WTC11 (cell line): ENCODE measurements around the gene TP73.

Source experiments
- CTCF ChIP-seq: fragments of 200-600 bp; IDR thresholded peaks from 2 replicates; pipeline ENCODE4 v1.8.0; 2022; ENCODE audit warnings: antibody characterized with exemption
- ETV6 ChIP-seq: sonication (generic); formaldehyde crosslinking; IDR thresholded peaks from 2 replicates; pipeline ENCODE4 v1.8.1; 2022; ENCODE audit warnings: mild to moderate bottlenecking, missing genetic modification reagents
- JUN ChIP-seq: sonication (generic); formaldehyde crosslinking; IDR thresholded peaks from 2 replicates; pipeline ENCODE4 v1.8.0; 2023; ENCODE audit warnings: mild to moderate bottlenecking, missing genetic modification reagents
- SP1 ChIP-seq: sonication (generic); formaldehyde crosslinking; conservative IDR thresholded peaks from 2 replicates; pipeline ENCODE4 v1.8.1; 2022; ENCODE audit warnings: missing genetic modification reagents
- TCF7 ChIP-seq: sonication (generic); formaldehyde crosslinking; IDR thresholded peaks from 2 replicates; pipeline ENCODE4 v1.8.0; 2022; ENCODE audit warnings: mild to moderate bottlenecking, low read depth, missing genetic modification reagents, moderate library complexity
- ZBTB21 ChIP-seq: sonication (generic); formaldehyde crosslinking; IDR thresholded peaks from 2 replicates; pipeline ENCODE4 v1.8.1; 2023; ENCODE audit warnings: mild to moderate bottlenecking, missing genetic modification reagents, borderline replicate concordance
- ZNF263 ChIP-seq: sonication (generic); formaldehyde crosslinking; IDR thresholded peaks from 2 replicates; pipeline ENCODE4 v1.8.1; 2022; ENCODE audit warnings: low read depth, mild to moderate bottlenecking, moderate library complexity, missing genetic modification reagents
- ZNF281 ChIP-seq: sonication (generic); formaldehyde crosslinking; IDR thresholded peaks from 2 replicates; pipeline ENCODE4 v1.8.0; 2023; ENCODE audit warnings: mild to moderate bottlenecking, missing genetic modification reagents
- TF ChIP-seq, protein P1 (sequence below): sonication (generic); formaldehyde crosslinking; IDR thresholded peaks from 2 replicates; pipeline ENCODE4 v1.8.0; 2022; ENCODE audit warnings: mild to moderate bottlenecking, missing genetic modification reagents
- TF ChIP-seq, protein P2 (sequence below): sonication (generic); formaldehyde crosslinking; IDR thresholded peaks from 2 replicates; pipeline ENCODE4 v1.8.1; 2023; ENCODE audit warnings: mild to moderate bottlenecking, missing genetic modification reagents, borderline replicate concordance
- TF ChIP-seq, protein P3 (sequence below): sonication (generic); formaldehyde crosslinking; conservative IDR thresholded peaks from 2 replicates; pipeline ENCODE4 v1.8.1; 2022; ENCODE audit warnings: mild to moderate bottlenecking, missing genetic modification reagents
- TF ChIP-seq, protein P4 (sequence below): sonication (generic); formaldehyde crosslinking; IDR thresholded peaks from 2 replicates; pipeline ENCODE4 v1.8.1; 2022; ENCODE audit warnings: missing genetic modification reagents, borderline replicate concordance
- TF ChIP-seq, protein P5 (sequence below): sonication (generic); formaldehyde crosslinking; IDR thresholded peaks from 2 replicates; pipeline ENCODE4 v1.8.1; 2022; ENCODE audit warnings: low read depth, missing genetic modification reagents, borderline replicate concordance
- TF ChIP-seq, protein P6 (sequence below): sonication (generic); formaldehyde crosslinking; IDR thresholded peaks from 2 replicates; pipeline ENCODE4 v1.8.1; 2022; ENCODE audit warnings: mild to moderate bottlenecking, missing genetic modification reagents, moderate library complexity, borderline replicate concordance

DNA sequence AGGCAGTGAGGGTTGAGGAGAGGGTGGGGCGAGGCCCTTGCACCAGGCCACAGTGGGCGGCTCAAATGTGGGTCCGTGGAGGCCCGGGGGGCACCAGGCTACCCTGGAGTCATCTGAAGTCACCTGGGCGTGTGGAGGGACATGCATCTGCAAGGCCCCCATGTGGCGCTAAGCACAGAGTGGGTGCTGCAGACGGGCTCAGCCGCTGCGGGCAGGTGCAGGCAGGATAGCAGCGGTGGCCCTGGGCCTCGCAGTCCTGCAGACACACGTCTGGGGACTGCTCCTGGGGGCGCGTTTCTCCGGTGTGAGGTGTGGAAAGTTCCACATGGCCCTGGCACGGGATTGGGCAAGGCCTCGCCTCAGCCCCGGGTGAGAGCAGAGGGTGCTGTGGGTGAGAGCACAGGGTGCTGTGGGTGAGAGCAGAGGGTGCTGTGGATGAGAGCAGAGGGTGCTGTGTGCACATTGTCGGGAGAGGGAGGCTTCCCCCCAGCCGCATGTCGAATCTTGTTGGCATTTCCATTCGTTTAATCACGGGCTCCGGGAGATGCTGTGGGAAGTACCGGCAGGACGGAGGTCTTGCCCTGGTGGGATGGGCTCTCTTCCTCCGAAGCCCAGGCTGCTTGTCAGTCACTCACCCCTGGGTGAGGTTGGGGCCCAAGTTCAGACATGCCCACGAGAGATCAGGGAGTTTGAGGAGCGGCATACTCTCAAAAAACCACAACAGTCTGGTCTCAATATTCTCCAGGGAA lies 46.5 kb downstream of the TP73 start:
- TF ChIP-seq CTCF (no peak), ZBTB21 (CRISPR knock-in tag) (no peak), ETV6 (CRISPR knock-in tag) (no peak), ZNF263 (no peak), SP1 (CRISPR knock-in tag) (no peak), ZNF281 (CRISPR knock-in tag) (no peak), JUN (CRISPR knock-in tag) (no peak), TCF7 (CRISPR knock-in tag) (no peak)
- TF ChIP-seq, protein P1, sequence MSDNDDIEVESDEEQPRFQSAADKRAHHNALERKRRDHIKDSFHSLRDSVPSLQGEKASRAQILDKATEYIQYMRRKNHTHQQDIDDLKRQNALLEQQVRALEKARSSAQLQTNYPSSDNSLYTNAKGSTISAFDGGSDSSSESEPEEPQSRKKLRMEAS (CRISPR knock-in tag): no peak
- TF ChIP-seq, protein P2, sequence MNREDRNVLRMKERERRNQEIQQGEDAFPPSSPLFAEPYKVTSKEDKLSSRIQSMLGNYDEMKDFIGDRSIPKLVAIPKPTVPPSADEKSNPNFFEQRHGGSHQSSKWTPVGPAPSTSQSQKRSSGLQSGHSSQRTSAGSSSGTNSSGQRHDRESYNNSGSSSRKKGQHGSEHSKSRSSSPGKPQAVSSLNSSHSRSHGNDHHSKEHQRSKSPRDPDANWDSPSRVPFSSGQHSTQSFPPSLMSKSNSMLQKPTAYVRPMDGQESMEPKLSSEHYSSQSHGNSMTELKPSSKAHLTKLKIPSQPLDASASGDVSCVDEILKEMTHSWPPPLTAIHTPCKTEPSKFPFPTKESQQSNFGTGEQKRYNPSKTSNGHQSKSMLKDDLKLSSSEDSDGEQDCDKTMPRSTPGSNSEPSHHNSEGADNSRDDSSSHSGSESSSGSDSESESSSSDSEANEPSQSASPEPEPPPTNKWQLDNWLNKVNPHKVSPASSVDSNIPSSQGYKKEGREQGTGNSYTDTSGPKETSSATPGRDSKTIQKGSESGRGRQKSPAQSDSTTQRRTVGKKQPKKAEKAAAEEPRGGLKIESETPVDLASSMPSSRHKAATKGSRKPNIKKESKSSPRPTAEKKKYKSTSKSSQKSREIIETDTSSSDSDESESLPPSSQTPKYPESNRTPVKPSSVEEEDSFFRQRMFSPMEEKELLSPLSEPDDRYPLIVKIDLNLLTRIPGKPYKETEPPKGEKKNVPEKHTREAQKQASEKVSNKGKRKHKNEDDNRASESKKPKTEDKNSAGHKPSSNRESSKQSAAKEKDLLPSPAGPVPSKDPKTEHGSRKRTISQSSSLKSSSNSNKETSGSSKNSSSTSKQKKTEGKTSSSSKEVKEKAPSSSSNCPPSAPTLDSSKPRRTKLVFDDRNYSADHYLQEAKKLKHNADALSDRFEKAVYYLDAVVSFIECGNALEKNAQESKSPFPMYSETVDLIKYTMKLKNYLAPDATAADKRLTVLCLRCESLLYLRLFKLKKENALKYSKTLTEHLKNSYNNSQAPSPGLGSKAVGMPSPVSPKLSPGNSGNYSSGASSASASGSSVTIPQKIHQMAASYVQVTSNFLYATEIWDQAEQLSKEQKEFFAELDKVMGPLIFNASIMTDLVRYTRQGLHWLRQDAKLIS (CRISPR knock-in tag): no peak
- TF ChIP-seq, protein P3, sequence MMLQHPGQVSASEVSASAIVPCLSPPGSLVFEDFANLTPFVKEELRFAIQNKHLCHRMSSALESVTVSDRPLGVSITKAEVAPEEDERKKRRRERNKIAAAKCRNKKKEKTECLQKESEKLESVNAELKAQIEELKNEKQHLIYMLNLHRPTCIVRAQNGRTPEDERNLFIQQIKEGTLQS (CRISPR knock-in tag): no peak
- TF ChIP-seq, protein P4, sequence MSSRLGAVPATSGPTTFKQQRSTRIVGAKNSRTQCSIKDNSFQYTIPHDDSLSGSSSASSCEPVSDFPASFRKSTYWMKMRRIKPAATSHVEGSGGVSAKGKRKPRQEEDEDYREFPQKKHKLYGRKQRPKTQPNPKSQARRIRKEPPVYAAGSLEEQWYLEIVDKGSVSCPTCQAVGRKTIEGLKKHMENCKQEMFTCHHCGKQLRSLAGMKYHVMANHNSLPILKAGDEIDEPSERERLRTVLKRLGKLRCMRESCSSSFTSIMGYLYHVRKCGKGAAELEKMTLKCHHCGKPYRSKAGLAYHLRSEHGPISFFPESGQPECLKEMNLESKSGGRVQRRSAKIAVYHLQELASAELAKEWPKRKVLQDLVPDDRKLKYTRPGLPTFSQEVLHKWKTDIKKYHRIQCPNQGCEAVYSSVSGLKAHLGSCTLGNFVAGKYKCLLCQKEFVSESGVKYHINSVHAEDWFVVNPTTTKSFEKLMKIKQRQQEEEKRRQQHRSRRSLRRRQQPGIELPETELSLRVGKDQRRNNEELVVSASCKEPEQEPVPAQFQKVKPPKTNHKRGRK (CRISPR knock-in tag): no peak
- TF ChIP-seq, protein P5, sequence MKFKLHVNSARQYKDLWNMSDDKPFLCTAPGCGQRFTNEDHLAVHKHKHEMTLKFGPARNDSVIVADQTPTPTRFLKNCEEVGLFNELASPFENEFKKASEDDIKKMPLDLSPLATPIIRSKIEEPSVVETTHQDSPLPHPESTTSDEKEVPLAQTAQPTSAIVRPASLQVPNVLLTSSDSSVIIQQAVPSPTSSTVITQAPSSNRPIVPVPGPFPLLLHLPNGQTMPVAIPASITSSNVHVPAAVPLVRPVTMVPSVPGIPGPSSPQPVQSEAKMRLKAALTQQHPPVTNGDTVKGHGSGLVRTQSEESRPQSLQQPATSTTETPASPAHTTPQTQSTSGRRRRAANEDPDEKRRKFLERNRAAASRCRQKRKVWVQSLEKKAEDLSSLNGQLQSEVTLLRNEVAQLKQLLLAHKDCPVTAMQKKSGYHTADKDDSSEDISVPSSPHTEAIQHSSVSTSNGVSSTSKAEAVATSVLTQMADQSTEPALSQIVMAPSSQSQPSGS (CRISPR knock-in tag): no peak
- TF ChIP-seq, protein P6, sequence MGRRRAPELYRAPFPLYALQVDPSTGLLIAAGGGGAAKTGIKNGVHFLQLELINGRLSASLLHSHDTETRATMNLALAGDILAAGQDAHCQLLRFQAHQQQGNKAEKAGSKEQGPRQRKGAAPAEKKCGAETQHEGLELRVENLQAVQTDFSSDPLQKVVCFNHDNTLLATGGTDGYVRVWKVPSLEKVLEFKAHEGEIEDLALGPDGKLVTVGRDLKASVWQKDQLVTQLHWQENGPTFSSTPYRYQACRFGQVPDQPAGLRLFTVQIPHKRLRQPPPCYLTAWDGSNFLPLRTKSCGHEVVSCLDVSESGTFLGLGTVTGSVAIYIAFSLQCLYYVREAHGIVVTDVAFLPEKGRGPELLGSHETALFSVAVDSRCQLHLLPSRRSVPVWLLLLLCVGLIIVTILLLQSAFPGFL (CRISPR knock-in tag): no peak
